SK-N-SH (cell line): ENCODE results near the gene AARS2. TPM values are rescaled to one million over a fixed set of nuclear protein-coding genes. Genes with fewer than 3 reads are reported as not detected.

Source experiments
- CTCF ChIA-PET: fragments of 300-600, 350-600 bp; formaldehyde crosslinking; extraction: SDS; loops from one replicate; lab custom pipeline; 2021; lab: Yijun Ruan, JAX
- POLR2A ChIA-PET: fragments of 350-600 bp; sonication (Branson Sonifier 250); formaldehyde crosslinking; extraction: SDS; loops from one replicate; lab custom pipeline; 2020; ENCODE audit warnings: antibody characterized with exemption, inconsistent platforms; lab: Yijun Ruan, JAX
- DNase-seq: peaks from one replicate; pipeline ENCODE4 v3.0.0; 2012
- H2AFZ ChIP-seq: fragments of 200-600 bp; sonication (generic); 2 replicates; pipeline ENCODE4 v1.8.1; 2016; ENCODE audit warnings: antibody characterized with exemption, mild to moderate bottlenecking, low read depth
- H3F3A ChIP-seq: fragments of 200-600 bp; sonication (generic); replicated peaks from 2 replicates; pipeline ENCODE3; 2016; ENCODE audit warnings: antibody characterized with exemption, mild to moderate bottlenecking; ENCODE audit not compliant: insufficient read depth
- H3K27ac ChIP-seq, 2 experiments: fragments of 200-500 bp in 1 of 2; fragments of 200-600 bp in 1 of 2; sonication (Bioruptor generic) in 1 of 2; sonication (generic), shearing (Covaris generic) in 1 of 2; 2 replicates each; pipeline versions ENCODE4 v1.5.1 to v1.6.1; 2014 to 2016; ENCODE audit warnings: low read depth in 2 of 2, inconsistent platforms in 1 of 2, low read length in 1 of 2, mild to moderate bottlenecking in 1 of 2, mixed read lengths in 1 of 2
- H3K27me3 ChIP-seq: fragments of 200-600 bp; sonication (generic), shearing (Covaris generic); 2 replicates; pipeline ENCODE4 v1.6.1; 2016; ENCODE audit warnings: mixed run types; ENCODE audit not compliant: insufficient read depth
- H3K36me3 ChIP-seq, 2 experiments: fragments of 200-500 bp in 1 of 2; fragments of 200-600 bp in 1 of 2; sonication (Bioruptor generic) in 1 of 2; sonication (generic) in 1 of 2; replicated peaks in 1 of 2; 2 replicates each; pipeline versions ENCODE3 to v1.5.1; 2014 to 2016; ENCODE audit warnings: low read length in 1 of 2, mild to moderate bottlenecking in 1 of 2; ENCODE audit not compliant: insufficient read depth in 2 of 2, control insufficient read depth in 1 of 2
- H3K4me1 ChIP-seq, 2 experiments: fragments of 200-500 bp in 1 of 2; fragments of 200-600 bp in 1 of 2; sonication (Bioruptor generic) in 1 of 2; sonication (generic), shearing (Covaris generic) in 1 of 2; 2 replicates each; pipeline versions ENCODE4 v1.5.1 to v1.6.1; 2014 to 2016; ENCODE audit warnings: low read depth in 1 of 2, low read length in 1 of 2, mixed run types in 1 of 2; ENCODE audit not compliant: insufficient read depth in 2 of 2, control insufficient read depth in 1 of 2
- H3K4me2 ChIP-seq: fragments of 200-600 bp; sonication (generic), shearing (Covaris generic); 2 replicates; pipeline ENCODE4 v1.6.1; 2017; ENCODE audit warnings: mixed run types
- H3K4me3 ChIP-seq, 2 experiments: fragments of 200-500 bp in 1 of 2; fragments of 200-600 bp in 1 of 2; sonication (Bioruptor generic) in 1 of 2; sonication (generic), shearing (Covaris generic) in 1 of 2; 2 replicates each; pipeline versions ENCODE4 v1.5.1 to v1.8.1; 2014 to 2016; ENCODE audit warnings: low read depth in 2 of 2, inconsistent platforms in 1 of 2, low read length in 1 of 2, mild to moderate bottlenecking in 1 of 2, mixed read lengths in 1 of 2, moderate library complexity in 1 of 2
- H3K79me2 ChIP-seq: fragments of 200-600 bp; sonication (generic); 2 replicates; pipeline ENCODE4 v1.8.1; 2017; ENCODE audit warnings: mild to moderate bottlenecking; ENCODE audit not compliant: insufficient read depth
- H3K9ac ChIP-seq: fragments of 200-600 bp; sonication (generic); 2 replicates; pipeline ENCODE4 v1.6.1; 2017; ENCODE audit warnings: mixed run types
- H3K9me2 ChIP-seq: fragments of 200-600 bp; sonication (generic); 2 replicates; pipeline ENCODE4 v1.6.1; 2017; ENCODE audit warnings: mixed run types
- H3K9me3 ChIP-seq: fragments of 200-600 bp; sonication (generic); 2 replicates; pipeline ENCODE4 v1.6.1; 2017; ENCODE audit warnings: mixed run types, mild to moderate bottlenecking, moderate library complexity
- H4K20me1 ChIP-seq: fragments of 200-600 bp; sonication (generic); 2 replicates; pipeline ENCODE4 v1.6.1; 2017; ENCODE audit warnings: mild to moderate bottlenecking, mixed run types; ENCODE audit not compliant: insufficient read depth
- FOSL2 ChIP-seq: IDR thresholded peaks from 2 replicates; pipeline ENCODE4 v1.4.0; 2012; ENCODE audit warnings: low read depth, mild to moderate bottlenecking, moderate library complexity, borderline replicate concordance
- FOXM1 ChIP-seq: IDR thresholded peaks from 2 replicates; pipeline ENCODE4 v1.4.0; 2012; ENCODE audit warnings: low read depth, mild to moderate bottlenecking
- MAX ChIP-seq: IDR thresholded peaks from 2 replicates; pipeline ENCODE4 v1.4.0; 2012; ENCODE audit warnings: low read depth
- MEF2A ChIP-seq: IDR thresholded peaks from 2 replicates; pipeline ENCODE4 v1.4.0; 2012; ENCODE audit warnings: low read depth, borderline replicate concordance
- MXI1 ChIP-seq: IDR thresholded peaks from 2 replicates; pipeline ENCODE4 v1.6.1; 2012; ENCODE audit warnings: mild to moderate bottlenecking, low read depth, low read length, improper control_type of control experiment
- NRF1 ChIP-seq: IDR thresholded peaks from 2 replicates; pipeline ENCODE4 v1.6.1; 2012; ENCODE audit warnings: low read depth, mild to moderate bottlenecking, low read length
- POLR2AphosphoS5 ChIP-seq: IDR thresholded peaks from 2 replicates; pipeline ENCODE4 v1.6.1; 2012; ENCODE audit warnings: low read depth, low read length
- SIN3A ChIP-seq: IDR thresholded peaks from 2 replicates; pipeline ENCODE4 v1.6.1; 2012; ENCODE audit warnings: low read depth, mild to moderate bottlenecking, low read length, moderate library complexity, borderline replicate concordance
- TCF12 ChIP-seq: IDR thresholded peaks from 2 replicates; pipeline ENCODE4 v1.4.0; 2012
- YY1 ChIP-seq: IDR thresholded peaks from 2 replicates; pipeline ENCODE4 v1.4.0; 2012; ENCODE audit warnings: low read depth, mild to moderate bottlenecking
- WGBS: methylation state at CpG from one replicate; pipeline ENCODE4 v1.1.6; 2017; ENCODE audit warnings: low lambda C conversion rate; 5-methylcytosine and 5-hydroxymethylcytosine counted together
- polyA plus RNA-seq, 3 experiments: library from polyadenylated mRNA; depleted of rRNA; stranded (reverse); fragments of >200 nt; gene quantifications; 2 replicates each; pipeline ENCODE4 v1.2.3, GENCODE V29; 2012
- TF ChIP-seq, protein P1 (sequence below): IDR thresholded peaks from 2 replicates; pipeline ENCODE4 v1.4.0; 2012; ENCODE audit warnings: low read depth, borderline replicate concordance

Gene AARS2
- polyA plus RNA-seq, 1 of the 3 experiments (the other 2 are of a cell fraction): 9.5 TPM

DNA sequence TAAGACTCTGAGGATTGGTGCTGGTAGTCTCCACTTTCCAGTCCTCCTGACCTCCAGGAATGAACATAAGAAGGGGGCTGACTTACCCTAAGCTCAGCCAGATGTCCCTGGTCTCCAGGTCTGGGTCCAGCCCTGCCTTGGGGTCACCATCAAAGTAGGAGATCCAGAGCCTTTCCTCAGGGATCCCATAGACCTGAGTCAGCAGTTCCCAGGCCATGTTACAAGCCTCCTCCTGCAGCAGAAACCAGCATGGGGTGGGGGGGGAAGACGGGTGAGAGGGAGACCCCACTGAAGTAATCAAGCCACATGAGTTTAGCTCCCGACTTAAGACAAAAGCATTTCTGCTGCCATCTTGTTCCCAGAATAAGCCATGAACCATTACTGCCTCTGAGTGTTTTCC is 1.8 kb downstream of the AARS2 start:
- Histone ChIP-seq H3K27ac (no peak overlapping the region), H3K4me1 (peaks cover 4 to 8% of the 10 kb centered on the region in 2 experiments; a peak in 3 of 4 replicates), H3K27me3 (no peaks in the 10 kb centered on the region), H3K4me3 (no peak overlapping the region), H3K79me2 (peaks cover 11% of the 10 kb centered on the region; the same call in 1 of the 2 replicates), H3F3A (no peaks in the 10 kb centered on the region), H2AFZ (no peak overlapping the region), H4K20me1 (no peaks in the 10 kb centered on the region), H3K9me2 (no peaks in the 10 kb centered on the region), H3K4me2 (no peak overlapping the region), H3K9ac (no peak overlapping the region), H3K9me3 (no peaks in the 10 kb centered on the region), H3K36me3 (peaks cover 13 to 41% of the 10 kb centered on the region in 2 experiments)
- no peak for DNase-seq
- CTCF ChIA-PET: interaction anchor here (0.8 to 4.4 kb wide), 11 partner anchors 10 to 211 kb away, joined by 3 to 38 read pairs (median 6); no protein-coding TSS in a partner anchor
- WGBS: 57% methylated on average over 2 of the region's 2 CpGs
- POLR2A ChIA-PET: interaction anchor here (0.8 kb wide), 1 partner anchor 15 kb away, joined by 5 read pairs; no protein-coding TSS in a partner anchor
- TF ChIP-seq MAX (no peak), NRF1 (no peak), YY1 (no peak)

GRCh38 chr6:44310241-44310640 is 2.9 kb downstream of the AARS2 start:
- Histone ChIP-seq H3K27me3 (no peaks in the 10 kb centered on the region), H2AFZ (no peak overlapping the region), H3K27ac (no peak overlapping the region), H3K9ac (no peak overlapping the region), H3K4me1 (peaks cover 4 to 8% of the 10 kb centered on the region in 2 experiments; a peak in 3 of 4 replicates), H3K4me3 (no peak overlapping the region), H3K36me3 (peaks cover 13 to 52% of the 10 kb centered on the region in 2 experiments), H3K79me2 (peaks cover 11% of the 10 kb centered on the region; the same call in 1 of the 2 replicates), H3K9me2 (no peaks in the 10 kb centered on the region), H3K9me3 (no peaks in the 10 kb centered on the region), H3F3A (no peaks in the 10 kb centered on the region), H4K20me1 (no peaks in the 10 kb centered on the region), H3K4me2 (no peak overlapping the region)
- no peak for TF ChIP-seq FOSL2
- no peak for TF ChIP-seq YY1
- TF ChIP-seq SIN3A: no peak
- no peak for TF ChIP-seq FOXM1
- TF ChIP-seq, protein P1, sequence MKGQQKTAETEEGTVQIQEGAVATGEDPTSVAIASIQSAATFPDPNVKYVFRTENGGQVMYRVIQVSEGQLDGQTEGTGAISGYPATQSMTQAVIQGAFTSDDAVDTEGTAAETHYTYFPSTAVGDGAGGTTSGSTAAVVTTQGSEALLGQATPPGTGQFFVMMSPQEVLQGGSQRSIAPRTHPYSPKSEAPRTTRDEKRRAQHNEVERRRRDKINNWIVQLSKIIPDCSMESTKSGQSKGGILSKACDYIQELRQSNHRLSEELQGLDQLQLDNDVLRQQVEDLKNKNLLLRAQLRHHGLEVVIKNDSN: no peak
- no peak for TF ChIP-seq MXI1
- no peak for TF ChIP-seq MEF2A
- no peak for TF ChIP-seq POLR2AphosphoS5
- no peak for TF ChIP-seq TCF12
- POLR2A ChIA-PET: interaction anchor here (0.8 kb wide), 1 partner anchor 13 kb away, joined by 3 read pairs; no protein-coding TSS in a partner anchor
- CTCF ChIA-PET: interaction anchor here (1.0 to 16.5 kb wide), 5 partner anchors 12 to 73 kb away, joined by 3 to 238 read pairs (median 5); partner anchors contain the start of genes NFKBIE and TMEM151B
- no peak for DNase-seq
- 95% methylated on average over 2 of the region's 3 CpGs for WGBS
